ENCODE data around the gene STK40.
A peak's percentile ranks its signal among the peaks of the same experiment; 100 is the strongest.

STK40 gene

DNA sequence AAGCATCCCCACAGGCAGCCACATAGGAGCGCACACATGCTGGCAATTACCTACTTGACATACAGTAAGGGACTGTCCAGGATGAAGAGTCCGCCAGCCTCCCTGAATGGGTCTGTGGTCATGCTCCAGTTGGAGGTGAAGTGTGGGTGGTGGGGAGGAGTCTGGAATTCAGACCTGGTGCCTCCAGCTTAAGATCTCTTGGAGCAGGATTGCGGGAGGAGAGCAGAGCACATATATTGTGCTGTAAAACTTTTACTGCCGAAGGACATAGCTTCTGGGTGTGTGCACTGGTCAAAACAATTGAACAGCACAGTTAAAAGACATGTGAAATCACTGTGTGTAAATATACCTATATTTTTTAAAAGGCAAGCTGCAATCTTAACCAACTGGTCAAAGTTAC is 17.9 kb downstream of the STK40 start:
- DNase-seq = peak; percentile 96

DNA sequence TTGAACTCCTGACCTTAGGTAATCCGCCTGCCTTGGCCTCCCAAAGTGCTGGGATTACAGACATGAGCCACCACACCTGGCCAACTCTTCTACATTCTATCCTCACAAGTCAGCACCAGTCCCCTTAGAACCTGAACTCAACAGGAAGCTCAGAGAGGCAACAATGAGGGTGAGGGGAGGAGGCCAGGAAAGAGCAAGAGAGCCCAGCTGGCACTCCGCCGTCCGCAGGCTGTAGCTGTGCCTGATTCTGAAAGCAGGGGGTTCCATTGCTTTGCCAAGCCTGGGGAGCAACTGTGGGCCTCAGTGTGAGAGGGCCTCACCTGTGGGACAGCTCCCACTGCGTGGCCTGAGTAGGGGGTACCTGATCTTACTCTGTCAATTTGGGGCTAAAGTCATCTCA is 18.7 kb downstream of the STK40 start:
- DNase-seq = peak; percentile 26

DNA sequence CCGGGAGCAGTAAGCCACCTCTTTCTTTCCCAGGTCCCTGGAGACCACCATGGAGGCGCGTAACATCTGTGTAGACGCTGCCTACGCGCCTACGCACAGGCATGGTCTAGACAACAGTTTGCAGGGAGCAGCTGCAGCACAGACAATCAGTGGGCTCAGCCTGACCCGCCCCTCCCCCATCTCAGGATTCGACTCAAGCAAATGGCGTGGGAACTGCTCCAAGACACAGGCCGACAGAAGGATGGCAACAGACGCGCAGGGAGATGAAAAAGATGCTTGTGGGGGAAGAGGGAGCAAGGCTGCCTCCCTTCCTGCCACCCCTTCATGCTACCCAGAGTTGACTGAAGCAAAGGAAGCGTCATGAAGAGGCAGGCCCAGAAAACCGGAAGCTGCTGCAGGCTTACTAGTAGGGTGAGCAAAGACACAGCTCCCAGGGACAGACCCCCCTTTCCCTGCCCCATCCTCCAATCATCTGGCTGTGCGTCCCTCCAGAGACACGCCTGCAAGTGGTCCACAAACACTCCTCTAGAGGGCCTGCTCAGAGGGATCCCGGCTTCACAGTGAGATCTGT is 19.5 kb downstream of the STK40 start:
- no peak for DNase-seq

DNA sequence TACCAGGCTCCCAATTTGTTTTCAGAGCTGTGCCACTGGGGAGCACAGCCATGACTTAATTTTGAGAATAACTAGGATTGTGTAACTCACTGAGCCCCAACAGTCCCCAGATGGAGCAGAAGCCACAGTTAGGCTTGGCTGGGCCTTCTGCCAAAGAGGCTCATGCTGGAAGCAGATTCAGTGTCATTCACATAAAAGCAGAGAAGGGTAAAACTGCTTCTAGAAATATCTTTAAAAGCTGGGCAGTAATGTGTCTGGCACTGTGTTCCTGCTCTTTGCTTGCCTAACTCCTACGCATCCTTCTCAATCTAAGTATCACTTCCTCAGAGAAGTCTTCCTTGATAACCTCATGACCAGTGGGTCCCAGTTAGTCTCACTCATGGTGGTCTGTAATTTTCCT is 20.3 kb downstream of the STK40 start:
- DNase-seq = no peak

DNA sequence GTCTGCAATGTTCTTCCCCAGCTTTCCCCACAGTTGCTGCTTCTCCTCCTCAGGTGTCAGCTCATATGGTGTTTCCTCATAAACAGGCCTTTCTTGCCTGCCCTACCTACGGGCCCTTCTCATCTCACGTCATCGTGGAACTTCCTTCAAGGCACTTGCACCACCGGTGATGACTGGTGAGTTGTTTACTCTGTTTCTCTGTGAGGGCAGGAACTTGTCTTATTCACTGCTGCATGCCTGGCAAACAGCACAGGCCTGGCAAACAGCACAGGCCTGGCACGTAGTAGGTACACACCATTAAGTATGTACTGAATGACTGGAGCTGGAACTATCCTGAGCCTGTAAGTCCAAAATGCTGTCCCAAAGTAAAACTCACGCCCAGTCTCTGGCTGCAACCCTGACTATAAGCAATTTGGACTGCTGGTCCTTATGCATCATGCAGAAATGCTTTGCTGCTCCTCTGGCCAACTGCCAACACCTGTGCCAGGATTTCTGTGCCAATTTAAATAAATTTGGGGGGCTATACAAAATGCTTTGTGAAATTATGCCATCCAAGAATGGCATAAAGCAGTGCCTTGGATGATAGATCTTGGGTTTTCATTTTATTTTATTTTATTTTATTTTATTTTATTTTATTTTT is 25.7 kb downstream of the STK40 start:
- no peak for DNase-seq

DNA sequence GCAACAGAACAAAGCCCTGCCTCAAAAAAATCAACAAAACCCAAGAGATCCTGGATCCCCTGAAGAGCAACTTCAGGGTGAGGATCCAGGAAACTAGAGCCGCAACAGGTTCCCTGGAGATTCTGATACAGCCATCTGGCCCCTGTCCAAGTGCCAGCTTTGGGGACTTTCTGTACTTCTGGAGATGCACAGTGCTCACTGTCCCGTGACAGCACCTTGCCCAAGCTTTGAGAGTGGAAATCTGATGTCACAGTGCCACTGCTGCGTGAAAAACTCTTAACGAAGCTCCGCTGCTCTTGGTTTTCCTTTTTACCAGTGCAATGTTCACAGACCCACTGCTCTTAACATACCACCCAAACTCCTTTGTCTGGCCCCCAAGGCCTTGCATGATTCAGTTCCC is 26.3 kb downstream of the STK40 start:
- no peak for DNase-seq

DNA sequence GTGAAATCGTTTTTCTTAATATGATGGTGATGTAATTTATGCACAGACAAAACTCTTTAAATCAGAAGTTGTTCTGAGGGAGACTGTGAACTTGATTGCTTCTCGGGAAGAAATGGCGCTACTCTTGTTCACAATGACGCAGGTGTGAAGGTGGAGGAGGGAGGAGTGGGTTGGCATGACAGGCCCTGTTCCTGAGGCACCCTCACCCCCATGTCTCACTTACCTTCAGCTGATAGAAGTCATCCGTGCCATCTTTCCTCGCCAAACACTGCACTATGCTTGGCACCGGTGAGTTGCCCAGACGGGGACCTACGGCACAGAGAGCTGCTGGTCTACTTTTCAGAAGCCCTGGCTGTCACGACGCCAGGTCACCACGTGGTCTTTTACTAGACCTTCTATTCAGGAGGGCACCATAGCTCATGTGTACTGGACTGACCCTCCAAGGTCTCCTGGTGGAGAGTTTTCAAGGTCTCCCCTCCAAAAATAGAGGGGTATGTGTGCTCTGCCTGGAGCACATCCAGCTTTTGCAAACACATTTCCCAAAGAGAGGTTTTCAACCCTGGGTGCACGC is 27.1 kb downstream of the STK40 start:
- DNase-seq = no peak

DNA sequence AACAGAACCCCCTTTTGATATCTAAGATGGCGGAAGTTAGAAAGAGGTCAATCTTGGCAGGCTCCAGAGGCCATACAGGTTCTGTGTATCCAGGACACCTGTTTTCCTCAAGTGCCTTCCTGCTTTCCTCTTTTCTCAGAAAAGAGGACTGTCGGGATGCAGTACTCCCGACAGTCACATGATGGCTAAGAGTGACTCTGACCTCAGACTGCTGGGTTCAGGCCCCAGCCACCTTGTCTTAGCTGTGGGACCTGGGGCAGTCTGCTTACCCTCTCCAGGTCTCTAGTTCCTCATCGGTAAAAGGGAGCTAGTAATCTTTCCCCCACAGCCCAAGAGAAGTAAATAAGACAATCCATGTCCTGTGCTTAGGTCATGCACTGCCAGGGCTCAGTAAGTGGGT is 29.9 kb downstream of the STK40 start:
- DNase-seq = no peak

DNA sequence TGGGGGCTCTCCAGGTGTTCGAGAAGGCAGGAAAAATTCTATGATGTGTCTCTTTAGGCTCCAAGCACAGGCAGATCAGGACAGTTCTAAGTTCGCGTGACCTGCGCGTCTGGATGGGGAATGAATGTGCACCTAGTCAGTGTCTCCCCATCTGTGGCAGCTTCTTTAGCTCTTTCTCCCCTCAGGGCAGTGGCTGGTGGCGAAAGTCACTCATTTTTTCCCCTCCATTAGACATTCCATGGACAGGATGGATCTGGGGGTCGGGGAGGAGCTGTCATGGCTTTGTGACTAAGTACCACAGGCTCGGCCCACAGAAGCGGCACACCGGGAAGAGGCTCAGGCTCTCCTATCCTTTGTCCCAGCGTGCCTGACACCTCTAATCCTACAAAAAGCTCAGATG is 31.2 kb downstream of the STK40 start:
- DNase-seq = no peak

DNA sequence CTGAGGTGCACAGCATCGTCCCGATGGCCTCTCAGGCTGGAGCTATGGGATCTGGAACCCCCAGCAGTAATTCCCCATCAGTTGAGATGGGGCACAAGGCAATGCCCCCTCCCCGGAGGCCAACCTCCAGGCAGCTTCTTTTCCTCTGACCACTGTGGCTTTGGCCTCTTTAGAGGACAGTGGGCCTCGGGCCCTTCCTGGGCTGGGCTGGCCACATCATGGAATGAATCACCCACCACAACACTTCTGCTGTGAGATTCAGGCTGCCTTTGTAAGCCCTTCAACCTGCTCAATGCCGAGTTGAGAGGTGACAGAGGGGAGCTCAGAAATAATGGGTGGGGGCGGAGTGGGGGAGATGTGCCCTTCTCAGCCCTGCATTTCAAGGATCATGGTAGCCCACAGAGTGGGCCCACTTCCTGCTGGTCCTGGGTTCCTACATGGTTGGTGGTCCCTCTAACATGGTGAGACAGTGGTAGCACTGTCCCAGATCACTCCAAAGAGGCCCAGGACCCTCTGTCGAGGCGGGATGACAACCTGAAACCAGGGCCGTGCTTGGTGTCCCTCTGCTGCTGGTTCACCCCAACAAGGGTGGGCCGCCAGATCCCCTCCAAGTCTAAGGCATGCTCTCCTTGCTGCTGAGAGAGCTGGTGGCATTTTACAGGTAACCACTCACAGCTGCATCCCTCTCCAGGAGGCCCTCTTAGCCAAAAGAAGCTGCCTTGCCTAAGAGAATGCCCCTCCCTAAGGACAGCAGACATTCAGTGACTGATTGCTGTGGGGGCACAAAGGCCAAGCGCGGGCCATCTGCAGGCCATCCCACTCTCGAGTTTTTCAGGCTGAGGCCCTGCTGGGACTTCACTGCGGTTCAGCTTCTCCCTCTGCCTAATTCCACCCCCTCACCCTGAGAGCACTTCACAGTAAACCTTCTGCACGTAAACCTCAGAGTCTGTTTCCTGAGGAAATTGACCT is 32.5 kb downstream of the STK40 start:
- DNase-seq = no peak

DNA sequence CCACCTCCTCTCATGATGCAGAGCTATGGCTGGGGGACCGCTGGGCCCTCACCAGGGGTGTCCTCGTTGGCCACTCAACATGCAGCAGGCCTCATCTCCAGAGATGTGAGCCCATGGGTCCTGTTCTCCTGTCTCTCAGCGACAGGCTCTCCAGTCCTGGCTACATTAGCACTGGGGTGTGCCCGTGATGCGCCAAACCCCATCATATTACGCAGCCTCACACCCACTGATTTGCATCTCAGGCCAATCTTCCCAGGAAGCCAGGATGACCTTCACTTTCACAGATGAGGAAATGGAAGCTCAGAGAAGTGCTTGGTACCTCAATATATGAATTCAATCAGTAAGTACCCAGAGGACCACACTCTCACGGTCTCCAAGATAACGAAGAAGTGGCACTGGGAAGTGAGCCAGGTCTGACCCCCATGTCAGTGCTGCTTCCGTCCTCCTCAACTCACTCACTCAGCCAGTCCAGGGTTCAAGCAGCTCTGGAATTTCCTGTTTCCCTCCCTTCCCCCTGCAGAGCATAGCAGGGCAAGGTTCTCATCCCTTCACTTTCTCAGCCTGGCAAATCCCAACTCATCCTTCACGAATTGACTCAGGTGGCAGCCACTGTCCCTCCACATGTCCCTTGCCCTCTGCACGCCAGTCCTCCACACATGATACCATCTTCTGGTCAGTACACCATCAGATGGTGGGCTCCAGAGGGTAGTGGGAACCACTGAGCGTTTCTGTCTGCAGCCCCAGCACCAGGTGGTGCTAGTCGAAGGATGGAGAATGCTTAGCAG is 33.4 kb downstream of the STK40 start:
- no peak for DNase-seq

DNA sequence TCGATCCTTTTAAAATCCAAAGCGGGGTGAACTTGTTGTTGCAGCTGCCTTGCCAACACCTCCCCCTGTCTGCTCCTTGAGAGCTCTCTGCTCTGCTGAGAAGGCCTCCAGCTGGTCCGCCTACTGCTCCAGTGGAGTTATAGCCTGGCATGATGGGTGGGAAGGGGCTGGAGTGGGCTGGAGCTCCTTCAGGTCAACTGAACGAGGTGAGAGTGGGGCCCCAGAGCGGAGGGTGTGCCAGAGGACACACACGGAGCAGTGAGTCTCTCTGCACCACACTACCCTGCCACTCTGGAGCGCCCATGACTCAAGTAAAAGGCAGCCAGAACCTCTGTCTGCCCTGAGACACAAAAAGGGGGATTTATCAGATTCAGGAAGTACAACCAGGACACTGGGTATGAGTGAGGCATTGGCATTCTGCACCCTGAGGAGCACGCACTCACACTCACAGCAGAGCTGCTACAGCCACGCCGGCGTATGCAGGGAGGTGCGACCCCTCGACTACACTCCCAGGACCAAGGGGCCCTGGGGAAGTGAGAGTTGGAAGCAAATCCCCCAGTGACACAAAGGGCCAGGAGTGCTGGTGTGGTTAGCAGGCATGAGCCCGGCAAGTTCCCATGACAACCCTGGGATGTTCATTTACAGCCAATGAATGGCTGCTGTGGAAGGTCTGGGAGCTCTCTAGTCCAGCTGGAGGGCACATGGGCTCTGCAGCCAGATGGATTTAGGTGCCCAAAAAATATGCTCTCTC is 34.3 kb downstream of the STK40 start:
- no peak for DNase-seq

DNA sequence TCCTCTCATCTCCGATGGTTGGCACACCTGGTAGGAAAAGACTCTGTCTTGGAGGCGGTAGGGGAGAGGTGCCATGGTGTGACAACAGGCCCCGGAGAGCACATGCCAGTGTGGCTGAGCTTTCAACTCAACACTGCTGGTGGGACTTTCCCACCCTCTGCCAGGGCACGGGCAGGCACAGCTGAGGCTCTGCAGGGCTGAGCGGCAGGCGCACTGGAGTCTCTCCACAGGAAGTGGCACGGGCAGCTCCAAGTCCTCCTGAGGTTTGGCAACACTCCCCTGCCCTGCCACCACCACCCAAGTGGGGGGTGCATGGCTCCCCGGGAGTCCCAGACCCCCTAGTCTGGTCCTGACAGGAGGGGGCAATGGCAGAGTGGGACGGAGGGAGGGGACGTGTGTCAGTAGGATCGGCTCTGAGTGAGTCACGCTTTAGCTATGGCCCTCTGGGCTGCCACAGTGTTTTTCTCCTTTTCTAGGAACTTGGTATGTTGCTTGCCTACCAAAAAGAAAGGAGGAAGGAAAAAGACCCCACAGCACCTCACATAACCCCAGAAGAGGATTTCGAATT is 35.0 kb downstream of the STK40 start:
- no peak for DNase-seq

DNA sequence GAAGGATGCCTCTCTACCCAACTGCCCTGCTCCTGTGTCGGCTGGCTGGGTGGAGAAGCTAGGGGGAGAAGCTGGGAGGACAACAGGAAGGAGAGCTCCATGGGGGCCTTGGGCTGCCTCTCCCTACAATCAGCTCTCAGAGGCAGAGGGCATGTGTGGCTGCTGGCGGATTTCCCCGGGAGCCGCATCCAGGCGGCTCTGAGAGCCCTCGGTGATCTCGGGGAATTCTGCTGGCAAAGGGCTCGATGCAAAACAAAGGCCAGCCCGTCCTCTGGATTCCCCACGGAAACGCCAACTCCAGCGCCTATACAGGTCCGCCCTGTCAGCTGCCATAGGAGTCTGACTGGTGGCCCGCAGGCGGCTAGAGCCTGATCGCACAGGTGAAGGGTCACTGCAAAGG is 35.9 kb downstream of the STK40 start:
- DNase-seq = no peak

DNA sequence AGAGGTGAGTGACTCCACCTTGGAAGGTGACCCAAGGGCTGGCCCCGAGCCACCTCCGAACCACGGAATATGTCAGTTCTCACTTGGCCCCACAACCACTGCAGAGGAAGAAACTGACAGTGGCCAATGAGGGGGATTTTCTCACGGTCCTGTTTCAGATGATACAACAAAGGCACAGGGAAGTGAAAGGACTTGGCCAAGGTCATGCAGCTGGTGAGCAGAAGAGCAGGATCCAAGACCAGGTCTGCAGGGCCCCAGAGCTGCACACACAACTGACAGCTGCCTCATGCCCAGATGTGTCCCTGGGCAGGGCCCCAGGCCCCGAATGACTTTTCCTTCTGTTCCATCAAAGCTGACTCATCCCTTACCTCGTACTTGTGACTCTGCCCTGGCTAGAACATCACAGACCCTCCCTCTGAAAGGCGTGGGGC is 36.5 kb downstream of the STK40 start:
- no peak for DNase-seq

DNA sequence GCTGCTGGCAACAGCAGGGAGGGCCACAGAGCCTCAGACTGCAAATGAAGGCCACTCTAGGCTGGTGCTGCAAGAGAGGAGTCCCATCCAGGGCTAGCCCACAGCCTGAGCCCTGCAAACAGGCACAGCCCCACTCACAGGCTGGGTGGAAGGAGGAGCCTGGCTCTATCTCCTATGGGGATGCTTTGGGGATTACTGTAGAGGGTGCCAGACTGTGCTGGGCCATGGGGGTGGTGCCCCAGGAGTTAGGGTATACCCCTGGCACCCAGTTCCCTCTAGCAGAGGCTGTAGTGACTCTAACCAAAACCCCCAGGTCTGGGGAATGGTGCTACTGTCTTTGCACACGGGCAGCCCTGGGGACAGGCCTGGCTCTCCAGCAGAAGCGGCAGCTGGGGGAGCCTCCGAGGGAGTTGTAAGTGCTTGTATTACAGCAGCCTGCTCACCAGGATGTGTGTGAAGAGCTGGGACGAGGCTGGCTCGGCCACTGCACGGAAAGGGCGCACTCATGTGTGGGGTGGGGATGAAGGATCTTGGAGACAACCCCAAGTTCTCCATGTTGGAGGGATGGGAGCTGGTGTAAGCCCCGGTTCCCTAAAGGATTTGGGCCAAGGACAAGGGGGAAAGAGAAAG is 38.9 kb downstream of the STK40 start:
- no peak for DNase-seq

DNA sequence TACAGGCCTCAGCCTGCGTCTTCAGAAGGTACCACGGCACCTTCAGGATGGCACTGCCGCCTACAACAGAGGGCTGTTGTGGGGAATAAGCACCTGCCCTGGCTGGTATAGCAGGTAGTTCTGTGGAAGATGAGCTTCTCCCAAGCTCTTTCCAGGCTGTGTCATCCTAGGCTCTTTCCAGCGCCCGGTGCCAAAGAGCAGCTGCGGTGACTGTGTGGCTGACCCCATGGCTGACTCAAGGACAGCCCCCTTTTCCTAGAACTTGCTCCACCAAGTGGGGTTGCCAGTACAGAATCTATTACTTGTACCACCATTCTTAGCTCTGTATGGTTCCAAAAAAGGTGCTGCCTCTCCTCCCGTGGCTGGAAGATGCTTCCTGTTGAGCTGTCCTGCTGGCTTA is 40.4 kb downstream of the STK40 start:
- DNase-seq = no peak

DNA sequence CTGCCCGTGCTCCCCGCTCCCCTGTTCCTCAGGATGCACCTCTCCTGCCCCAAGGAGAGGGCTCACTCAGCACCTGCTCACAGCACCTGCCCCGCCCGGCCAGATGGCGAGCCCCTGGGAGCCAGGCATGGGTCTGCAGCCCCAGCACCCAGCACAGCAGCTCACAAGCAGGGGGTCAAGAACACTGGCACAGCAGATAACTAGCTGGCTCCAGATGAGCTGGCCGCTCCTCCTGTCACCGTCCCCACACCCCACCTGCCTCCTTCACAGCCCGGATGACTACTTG is 41.4 kb downstream of the STK40 start:
- DNase-seq = no peak

DNA sequence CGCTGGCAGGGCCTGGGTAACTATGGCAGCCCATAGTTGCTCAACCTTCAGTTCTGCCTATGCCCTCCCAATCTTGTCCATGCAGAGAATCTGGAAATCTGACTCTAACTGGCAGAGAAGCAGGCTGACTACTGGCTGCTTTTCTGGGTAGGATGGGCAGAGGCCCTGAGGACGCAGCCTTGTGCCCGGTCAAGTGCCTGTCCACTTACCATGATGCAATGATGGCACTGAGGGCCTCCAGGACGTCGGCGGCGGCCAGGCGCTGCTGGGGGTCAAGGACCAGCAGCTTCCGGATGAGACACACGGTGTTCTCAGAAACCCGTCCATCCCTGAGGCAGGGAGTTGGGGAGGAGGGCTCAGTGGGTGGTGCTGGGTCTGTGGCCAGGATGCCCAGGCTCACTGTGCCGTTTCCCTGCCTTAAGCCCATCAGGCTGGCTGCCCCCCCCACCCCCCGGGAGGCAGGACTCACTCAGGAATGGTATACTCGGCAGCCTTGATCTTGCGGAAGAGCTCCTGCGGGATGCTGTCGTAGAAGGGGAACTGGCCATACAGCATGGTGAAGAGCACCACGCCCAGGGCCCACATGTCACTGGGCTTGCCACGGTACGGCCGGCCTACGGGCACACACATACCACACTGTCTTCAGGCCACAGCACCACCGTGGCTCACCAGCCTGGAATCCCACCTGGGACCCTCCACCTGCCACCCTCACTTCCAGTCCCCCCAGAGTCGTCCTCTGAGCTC is 41.9 kb downstream of the STK40 start:
- DNase-seq = no peak

DNA sequence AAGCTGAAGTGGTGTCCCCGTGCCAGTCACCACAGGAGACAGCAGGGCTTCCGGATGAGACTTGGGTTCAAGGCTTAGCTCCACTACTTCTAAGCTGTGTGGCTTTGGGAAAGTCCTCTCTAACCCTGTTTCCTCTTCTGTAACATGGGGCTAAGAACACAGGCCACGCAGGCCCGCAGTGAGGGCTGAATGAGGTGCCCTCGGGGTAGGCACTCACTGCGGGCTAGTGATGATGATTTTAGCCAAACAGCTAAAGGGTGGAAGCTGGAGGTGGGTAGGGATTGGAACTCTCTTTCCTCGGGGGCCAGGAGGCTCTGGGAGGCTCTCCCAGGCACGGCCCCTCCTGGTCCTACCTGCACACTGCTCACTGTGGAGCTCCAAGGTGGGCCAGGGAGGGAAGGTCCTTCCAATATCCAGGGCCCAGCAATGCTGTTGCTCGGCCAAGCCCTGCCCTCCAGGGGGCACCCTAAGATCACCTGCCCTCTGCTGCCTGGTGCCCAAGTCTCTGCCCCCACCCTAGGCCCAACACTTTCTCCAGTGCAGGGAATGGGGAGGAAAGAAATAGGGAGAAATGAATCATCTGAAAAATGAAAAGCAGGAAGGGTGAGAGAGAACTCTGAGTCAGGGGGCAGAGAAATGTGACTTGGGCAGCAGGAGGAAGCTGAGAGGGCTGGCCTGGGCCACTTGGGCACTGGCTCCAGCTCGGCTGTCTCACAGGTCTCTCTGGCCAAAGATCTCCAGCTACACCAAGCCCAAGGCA is 43.1 kb downstream of the STK40 start:
- peak; percentile 20 for DNase-seq
